Left lung (tissue), 10 donors: ENCODE results near the gene MLST8. TPM values are rescaled to one million over a fixed set of nuclear protein-coding genes. Genes with fewer than 3 reads are reported as not detected.
"Not testable (repeated sequence)": the region's sequence is repeated elsewhere in the genome, so short reads cannot be mapped to it uniquely, and the experiment has no call there.

ENCODE experiments used
- ATAC-seq: fragments of 200-7000 bp; cut with Tn5 transposase; one replicate; pipeline ENCODE4 v1.9.1; 2020; ENCODE audit warnings: moderate library complexity
- DNase-seq, 4 donors: peaks; one replicate each; pipeline ENCODE4 v3.0.0-alpha.2; 2013 to 2020
- H3K27ac ChIP-seq, 2 donors: fragments of 200-600 bp; sonication (generic) in 1 of 2; one replicate each; pipeline versions ENCODE4 v1.5.0 to v1.8.0; 2020 to 2021
- H3K27me3 ChIP-seq, 2 donors: fragments of 200-600 bp; sonication (generic) in 1 of 2; one replicate each; pipeline versions ENCODE4 v1.5.0 to v1.8.0; 2020 to 2021
- H3K36me3 ChIP-seq, 2 donors: fragments of 200-600 bp; sonication (generic) in 1 of 2; one replicate each; pipeline versions ENCODE4 v1.5.0 to v1.8.0; 2020 to 2021
- H3K4me1 ChIP-seq, 2 donors: fragments of 200-600 bp; one replicate each; pipeline ENCODE4 v1.8.0; 2021
- H3K4me3 ChIP-seq, 2 donors: fragments of 200-600 bp; sonication (generic) in 1 of 2; one replicate each; pipeline versions ENCODE4 v1.5.0 to v1.8.0; 2020 to 2021; ENCODE audit warnings: mild to moderate bottlenecking in 1 of 2
- H3K9me3 ChIP-seq, 2 donors: fragments of 200-600 bp; sonication (generic) in 1 of 2; one replicate each; pipeline versions ENCODE4 v1.5.0 to v1.8.0; 2020 to 2021
- intact Hi-C, 2 donors: fragments of 100-400 bp; cut with DNase I; formaldehyde crosslinking; loops; one replicate each; pipeline versions ENCODE4 v1.11.2 to v1.14.2; 2022
- polyA plus RNA-seq, 6 donors: library from polyadenylated mRNA; unstranded; fragments of 120-200 nt; gene quantifications; one replicate each; pipeline ENCODE4 v1.2.1, GENCODE V29; 2013; ENCODE audit not compliant: insufficient read length in 6 of 6
- total RNA-seq, 2 donors: library from RNA; stranded (reverse); fragmentation: NEBNext Ultra II Directional; extraction: Animal tissue kit (Norgen Biotek cat#: 25700); gene quantifications; one replicate each; pipeline ENCODE4 v1.2.1, GENCODE V29; 2021
- TF ChIP-seq, protein P1 (sequence below), 2 donors: fragments of 200-600 bp; sonication (generic) in 1 of 2; IDR thresholded peaks; one replicate each; pipeline versions ENCODE4 v1.5.0 to v1.8.0; 2021; ENCODE audit warnings: antibody characterized with exemption in 2 of 2
- donor health status: DM: no; HTN: yes; CAD: no.
- donor health status: DM: no; HTN: no; CAD: no.

MLST8 gene
- total and polyA plus RNA-seq, 8 donors = 29.8 to 40.3 (median 37.0) TPM

- Histone ChIP-seq H3K27me3 (peaks cover 29 to 66% of the 10 kb centered on the region in 2 donors), H3K9me3 (no peaks in the 10 kb centered on the region), H3K4me1 (peaks cover 0 to 20% of the 10 kb centered on the region in 2 donors), H3K4me3 (no peak overlapping the region), H3K27ac (no peak overlapping the region), H3K36me3 (no peaks in the 10 kb centered on the region)
- no peak for DNase-seq
- intact Hi-C loops = no loop called here
- TF ChIP-seq, protein P1, sequence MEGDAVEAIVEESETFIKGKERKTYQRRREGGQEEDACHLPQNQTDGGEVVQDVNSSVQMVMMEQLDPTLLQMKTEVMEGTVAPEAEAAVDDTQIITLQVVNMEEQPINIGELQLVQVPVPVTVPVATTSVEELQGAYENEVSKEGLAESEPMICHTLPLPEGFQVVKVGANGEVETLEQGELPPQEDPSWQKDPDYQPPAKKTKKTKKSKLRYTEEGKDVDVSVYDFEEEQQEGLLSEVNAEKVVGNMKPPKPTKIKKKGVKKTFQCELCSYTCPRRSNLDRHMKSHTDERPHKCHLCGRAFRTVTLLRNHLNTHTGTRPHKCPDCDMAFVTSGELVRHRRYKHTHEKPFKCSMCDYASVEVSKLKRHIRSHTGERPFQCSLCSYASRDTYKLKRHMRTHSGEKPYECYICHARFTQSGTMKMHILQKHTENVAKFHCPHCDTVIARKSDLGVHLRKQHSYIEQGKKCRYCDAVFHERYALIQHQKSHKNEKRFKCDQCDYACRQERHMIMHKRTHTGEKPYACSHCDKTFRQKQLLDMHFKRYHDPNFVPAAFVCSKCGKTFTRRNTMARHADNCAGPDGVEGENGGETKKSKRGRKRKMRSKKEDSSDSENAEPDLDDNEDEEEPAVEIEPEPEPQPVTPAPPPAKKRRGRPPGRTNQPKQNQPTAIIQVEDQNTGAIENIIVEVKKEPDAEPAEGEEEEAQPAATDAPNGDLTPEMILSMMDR (IDR thresholded peaks at IDR 0.05) = no peak
- no peak for ATAC-seq
Measured at GRCh38 chr16:2198283-2198682, 7.0 kb upstream of the MLST8 start.

DNA sequence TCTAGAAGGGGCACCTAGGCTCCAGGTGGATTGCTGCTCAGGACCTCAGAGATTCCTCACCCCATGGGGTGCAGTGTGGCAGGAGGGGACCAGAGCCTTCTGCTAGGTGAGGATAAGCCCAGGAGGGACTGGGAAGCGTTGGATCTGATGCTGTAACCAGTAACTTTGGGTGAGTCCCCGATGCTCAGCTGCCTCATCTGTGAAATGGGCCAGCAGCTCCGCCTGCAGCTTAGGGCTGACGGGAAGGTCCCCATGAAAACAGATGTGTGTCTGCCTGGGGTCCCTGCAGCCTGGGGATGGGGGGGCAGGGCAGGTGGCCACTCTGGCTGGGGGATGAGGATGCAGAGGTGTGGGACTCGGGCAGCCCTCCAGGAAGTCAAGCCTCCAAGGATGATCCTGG lies 6.2 kb upstream of the MLST8 start:
- Histone ChIP-seq H3K27me3 (peaks cover 29 to 58% of the 10 kb centered on the region in 2 donors), H3K9me3 (no peaks in the 10 kb centered on the region), H3K27ac (no peak overlapping the region), H3K4me3 (no peak overlapping the region), H3K4me1 (peaks cover 0 to 20% of the 10 kb centered on the region in 2 donors), H3K36me3 (no peaks in the 10 kb centered on the region)
- DNase-seq = no peak
- no peak for ATAC-seq
- TF ChIP-seq, protein P1 (IDR thresholded peaks at IDR 0.05) = no peak
- intact Hi-C loops = no loop called here

DNA sequence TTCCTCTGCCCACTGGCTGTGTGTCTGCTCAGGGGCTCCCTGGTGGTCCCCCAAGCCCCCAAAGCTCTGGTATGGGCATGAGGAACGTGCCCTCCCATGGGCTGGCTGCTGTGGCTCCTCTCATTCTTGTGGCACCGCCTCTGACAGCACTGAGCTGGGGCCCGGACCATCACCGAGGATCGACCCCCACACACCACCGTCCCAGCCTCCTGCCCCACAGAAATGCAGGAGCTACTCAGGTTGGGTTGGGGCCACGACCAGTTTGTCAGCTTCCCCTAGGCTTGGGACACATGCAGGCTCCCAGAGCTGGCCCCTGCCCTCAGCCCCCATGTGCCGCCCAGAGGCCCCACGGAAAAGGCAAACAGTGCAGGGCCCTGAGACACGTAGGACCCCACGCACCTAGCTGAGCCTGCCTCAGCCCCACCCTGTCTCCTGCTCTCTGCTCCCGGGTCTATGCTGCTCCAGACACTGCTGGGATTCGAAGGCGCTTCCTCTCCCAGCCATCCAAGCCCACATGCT lies 5.6 kb upstream of the MLST8 start:
- intact Hi-C loops = no loop called here
- no peaks in the 10 kb centered on the region for H3K36me3 ChIP-seq
- ATAC-seq = no peak

GRCh38 chr16:2200313-2200712 lies 4.9 kb upstream of the MLST8 start:
- Histone ChIP-seq H3K27me3 (peaks cover 19 to 46% of the 10 kb centered on the region in 2 donors), H3K4me1 (peaks cover 4 to 20% of the 10 kb centered on the region in 2 donors), H3K36me3 (no peaks in the 10 kb centered on the region), H3K4me3 (no peak overlapping the region), H3K9me3 (no peaks in the 10 kb centered on the region), H3K27ac (no peak overlapping the region)
- TF ChIP-seq, protein P1 (IDR thresholded peaks at IDR 0.05) = no peak
- no peak for ATAC-seq
- intact Hi-C loops = no loop called here
- DNase-seq = no peak

More for the DNA sequence above, 5.6 kb upstream of the MLST8 start:
- H3K4me1 ChIP-seq = peaks cover 2 to 24% of the 10 kb centered on the region in 2 donors
- H3K27ac ChIP-seq = no peak overlapping the region
- no peaks in the 10 kb centered on the region for H3K9me3 ChIP-seq
- TF ChIP-seq, protein P1 (IDR thresholded peaks at IDR 0.05) = no peak
- DNase-seq = no peak
- no peak overlapping the region for H3K4me3 ChIP-seq
- H3K27me3 ChIP-seq = peaks cover 25 to 52% of the 10 kb centered on the region in 2 donors

GRCh38 chr16:2203119-2203688 lies 2.0 kb upstream of the MLST8 start:
- DNase-seq, H3K27ac ChIP-seq, ATAC-seq, intact Hi-C loops, H3K9me3 ChIP-seq, H3K4me3 ChIP-seq: not testable (repeated sequence)
- H3K4me1 ChIP-seq = peaks cover 13 to 31% of the 10 kb centered on the region in 2 donors
- peaks cover 0 to 15% of the 10 kb centered on the region in 2 donors for H3K36me3 ChIP-seq
- peaks cover 0 to 20% of the 10 kb centered on the region in 2 donors for H3K27me3 ChIP-seq
